GM19463 (cell line): ENCODE results near the gene KNOP1.

Source experiments
- ATAC-seq: cut with Tn5 transposase; IDR thresholded peaks from one replicate; pipeline ENCODE4 v1.9.1; 2021; ENCODE audit warnings: mild to moderate bottlenecking, moderate library complexity; ENCODE audit not compliant: unreplicated experiment

KNOP1 gene

GRCh38 chr16:19708296-19709205 is 9.5 kb downstream of the KNOP1 start:
- no peak for ATAC-seq

- no peak for ATAC-seq
These were observed 10.3 kb downstream of the KNOP1 start for GRCh38 chr16:19707569-19708295.

- no peak for ATAC-seq
These were observed 11.2 kb downstream of the KNOP1 start for GRCh38 chr16:19706846-19707245.

GRCh38 chr16:19705843-19706242 is 12.2 kb downstream of the KNOP1 start:
- no peak for ATAC-seq

- no peak for ATAC-seq
These were observed 12.9 kb downstream of the KNOP1 start for GRCh38 chr16:19705146-19705501.

- ATAC-seq: no peak
These were observed 13.5 kb downstream of the KNOP1 start for GRCh38 chr16:19704321-19705145.

- no peak for ATAC-seq
These were observed 14.7 kb downstream of the KNOP1 start for GRCh38 chr16:19703172-19703889.

GRCh38 chr16:19701091-19701490 is 16.9 kb downstream of the KNOP1 start:
- no peak for ATAC-seq

GRCh38 chr16:19700319-19700781 is 17.7 kb downstream of the KNOP1 start:
- no peak for ATAC-seq

GRCh38 chr16:19699472-19699871 is 18.6 kb downstream of the KNOP1 start:
- no peak for ATAC-seq

- no peak for ATAC-seq
These were observed 19.3 kb downstream of the KNOP1 start for GRCh38 chr16:19698480-19699465.

- ATAC-seq: no peak
These were observed 20.2 kb downstream of the KNOP1 start for GRCh38 chr16:19697756-19698318.

- ATAC-seq: no peak
These were observed 21.1 kb downstream of the KNOP1 start for GRCh38 chr16:19696961-19697360.

GRCh38 chr16:19696328-19696727 is 21.7 kb downstream of the KNOP1 start:
- no peak for ATAC-seq

- ATAC-seq: no peak
These were observed 23.0 kb downstream of the KNOP1 start for GRCh38 chr16:19694989-19695388.

GRCh38 chr16:19691161-19691711 is 26.8 kb downstream of the KNOP1 start:
- no peak for ATAC-seq

GRCh38 chr16:19690196-19690595 is 27.8 kb downstream of the KNOP1 start:
- ATAC-seq: no peak

GRCh38 chr16:19689342-19689741 is 28.7 kb downstream of the KNOP1 start:
- no peak for ATAC-seq
